ENCODE results near the gene ANTKMT.

The ANTKMT gene

DNA sequence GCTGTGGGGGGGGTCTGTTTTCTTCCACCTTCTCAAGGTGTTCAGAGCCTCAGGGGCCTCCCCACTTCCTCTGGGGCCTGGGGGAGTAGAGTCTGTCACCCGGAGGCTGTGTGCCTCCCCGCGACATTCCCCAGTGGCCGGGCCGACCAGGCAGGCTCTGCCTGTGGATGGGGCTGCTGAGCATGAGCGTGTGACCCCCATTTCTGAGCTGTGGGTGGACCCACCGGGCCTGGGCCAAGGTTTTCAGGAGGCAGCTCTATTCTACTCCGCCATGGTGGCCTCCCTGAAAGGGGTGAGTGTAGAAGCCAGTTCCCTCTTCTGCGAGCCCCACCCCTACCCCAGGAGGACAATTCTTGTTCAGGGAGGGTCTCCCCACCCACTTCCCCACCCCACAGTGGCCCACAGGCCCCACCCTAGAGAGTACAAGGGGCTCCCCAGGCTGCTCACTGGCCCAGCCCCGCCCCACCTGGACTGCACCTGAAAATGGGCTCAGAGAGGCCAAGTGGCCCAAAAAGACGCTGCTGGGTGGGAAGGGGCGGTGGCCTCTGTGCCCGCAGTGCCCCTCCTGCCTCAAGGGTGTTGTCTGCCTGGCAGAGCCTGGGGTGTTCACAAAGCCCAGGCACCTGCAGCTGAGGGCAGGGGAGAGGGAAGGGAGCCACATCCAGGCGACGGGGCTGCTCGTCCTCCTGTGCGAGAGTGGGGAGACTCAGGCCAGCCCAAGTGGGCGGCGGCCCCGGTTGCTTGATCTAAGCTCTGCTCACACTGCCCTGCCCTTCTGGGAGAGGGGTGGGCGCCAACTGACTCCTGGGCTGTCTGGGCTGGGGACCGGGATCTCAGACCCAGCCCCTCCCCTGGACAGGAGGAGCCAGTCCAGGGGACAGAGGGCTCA is 40.9 kb downstream of the ANTKMT start:
- DNase-seq (ENCODE audit: low read depth in 2 of 3, low spot score in 1 of 3), result no peak

- DNase-seq (ENCODE audit: low read depth in 2 of 3, low spot score in 1 of 3), result no peak
These were observed 41.8 kb downstream of the ANTKMT start for GRCh38 chr16:762595-763268.

- no peak for DNase-seq (ENCODE audit: low read depth in 2 of 3, low spot score in 1 of 3)
These were observed 42.6 kb downstream of the ANTKMT start for GRCh38 chr16:763369-764183.

DNA sequence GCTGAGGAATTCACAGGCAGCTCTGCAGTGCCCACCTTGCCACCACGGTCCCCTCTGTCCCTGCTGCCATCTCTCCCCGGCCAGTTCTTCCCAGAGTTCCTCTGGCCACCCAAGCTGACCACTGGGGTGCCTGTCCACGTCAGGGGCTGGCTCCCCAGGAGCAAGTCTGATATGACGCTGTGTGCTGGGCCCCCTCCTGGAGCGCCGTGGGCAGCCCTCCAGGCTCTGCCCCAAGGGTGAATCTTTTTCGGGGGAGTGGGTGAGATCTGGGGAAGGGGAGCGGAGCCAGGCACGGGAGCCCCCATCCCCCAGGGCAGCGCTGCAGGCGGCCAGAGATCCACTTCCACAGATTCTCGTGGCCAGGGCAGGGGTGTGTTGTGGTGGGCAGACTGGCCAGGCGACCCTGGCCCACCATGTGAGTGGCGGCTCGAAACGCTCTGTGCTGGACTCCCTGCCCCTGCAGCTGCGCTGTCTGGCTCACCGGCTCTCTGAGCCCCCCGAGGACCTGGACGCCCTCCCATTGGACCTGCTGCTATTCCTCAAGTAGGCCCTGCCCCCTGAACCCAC is 43.3 kb downstream of the ANTKMT start:
- no peak for DNase-seq (ENCODE audit: low read depth in 2 of 3, low spot score in 1 of 3)

GRCh38 chr16:764848-765487 is 44.0 kb downstream of the ANTKMT start:
- DNase-seq (ENCODE audit: low read depth in 2 of 3, low spot score in 1 of 3), result no peak

- DNase-seq (ENCODE audit: low read depth in 2 of 3, low spot score in 1 of 3), result no peak
These were observed 44.5 kb downstream of the ANTKMT start for GRCh38 chr16:765488-765865.

GRCh38 chr16:766008-766819 is 45.3 kb downstream of the ANTKMT start:
- DNase-seq (ENCODE audit: low read depth in 2 of 3, low spot score in 1 of 3), result no peak

DNA sequence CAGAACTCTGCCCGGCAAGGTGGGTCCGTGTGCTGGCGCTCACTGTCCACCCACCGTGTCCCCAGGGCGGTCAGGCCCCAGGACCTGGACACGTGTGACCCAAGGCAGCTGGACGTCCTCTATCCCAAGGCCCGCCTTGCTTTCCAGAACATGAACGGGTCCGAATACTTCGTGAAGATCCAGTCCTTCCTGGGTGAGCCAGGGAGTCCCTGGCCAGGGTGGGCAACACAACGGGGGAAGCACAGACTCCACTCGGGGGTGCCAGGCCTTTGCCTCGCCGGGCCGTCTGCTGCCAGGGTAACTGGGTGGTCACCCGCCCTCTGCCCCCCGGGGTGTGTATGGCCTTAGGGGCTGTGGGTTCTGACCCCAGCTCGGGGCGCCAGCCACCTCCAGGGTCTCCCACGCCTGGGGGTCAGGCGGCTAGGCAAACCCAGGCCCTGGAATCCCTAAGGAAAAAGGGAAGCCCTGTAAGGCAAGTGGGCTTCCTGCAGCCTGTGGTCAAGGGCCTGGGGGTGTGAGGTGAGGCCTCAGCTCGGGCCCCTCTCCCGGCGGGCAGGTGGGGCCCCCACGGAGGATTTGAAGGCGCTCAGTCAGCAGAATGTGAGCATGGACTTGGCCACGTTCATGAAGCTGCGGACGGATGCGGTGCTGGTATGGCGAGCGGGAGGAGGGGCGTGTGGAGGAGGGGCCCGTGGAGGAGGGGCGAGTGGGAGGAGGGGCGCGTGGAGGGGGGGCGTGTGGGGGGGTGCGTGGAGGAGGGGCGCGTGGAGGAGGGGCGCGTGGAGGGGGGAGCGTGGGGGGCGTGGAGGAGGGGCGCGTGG is 46.1 kb downstream of the ANTKMT start:
- DNase-seq (ENCODE audit: low read depth in 2 of 3, low spot score in 1 of 3), result no peak

DNA sequence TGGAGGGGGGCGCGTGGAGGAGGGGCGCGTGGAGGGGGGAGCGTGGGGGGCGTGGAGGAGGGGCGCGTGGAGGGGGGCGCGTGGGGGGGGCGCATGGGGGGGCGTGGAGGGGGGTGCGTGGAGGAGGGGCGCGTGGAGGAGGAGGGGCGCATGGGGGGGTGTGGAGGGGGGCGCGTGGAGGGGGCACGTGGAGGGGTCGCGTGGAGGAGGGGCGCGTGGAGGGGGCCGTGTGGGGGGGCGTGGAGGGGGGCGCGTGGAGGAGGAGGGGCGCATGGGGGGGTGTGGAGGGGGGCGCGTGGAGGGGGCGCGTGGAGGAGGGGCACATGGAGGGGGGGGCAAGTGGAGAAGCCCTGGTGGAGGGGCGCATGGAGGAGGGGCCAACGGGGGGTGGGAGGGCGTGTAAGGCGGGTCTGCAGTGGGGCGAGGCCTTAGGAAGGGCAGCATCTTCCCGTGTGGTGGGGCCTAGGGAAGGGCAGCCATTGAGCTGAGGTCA is 46.8 kb downstream of the ANTKMT start:
- no peak for DNase-seq (ENCODE audit: low read depth in 2 of 3, low spot score in 1 of 3)

GRCh38 chr16:768428-768827 is 47.5 kb downstream of the ANTKMT start:
- DNase-seq (ENCODE audit: low read depth in 2 of 3, low spot score in 1 of 3), result no peak

DNA sequence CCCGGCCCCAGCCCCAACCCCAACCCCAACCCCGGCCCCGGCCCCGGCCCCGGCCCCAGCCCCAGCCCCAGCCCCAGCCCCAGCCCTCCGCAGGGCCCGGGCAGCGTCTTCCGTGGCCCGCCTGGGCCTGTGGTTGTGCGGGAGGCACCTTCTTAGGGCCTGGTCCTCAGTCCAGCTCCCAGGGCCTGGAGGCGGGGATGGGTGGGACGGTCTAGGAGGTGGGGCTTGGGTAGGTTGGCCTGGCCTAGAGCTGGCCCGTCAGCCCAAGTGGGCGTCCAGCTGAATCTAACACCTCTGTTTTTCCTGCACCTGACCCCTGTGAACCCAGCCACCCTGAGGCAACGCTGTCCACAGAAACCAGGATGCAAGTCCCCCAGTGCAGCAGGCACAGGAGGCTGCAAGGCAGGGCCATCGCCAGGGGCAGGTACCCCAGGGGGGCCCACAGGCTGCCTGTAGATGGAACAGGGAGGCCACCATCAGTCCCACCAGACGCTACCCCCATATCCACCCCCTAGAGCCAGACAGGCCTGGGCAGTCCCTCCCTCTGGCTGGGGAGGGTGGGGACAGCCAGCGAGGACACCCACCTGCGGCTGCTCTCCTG is 48.3 kb downstream of the ANTKMT start:
- no peak for DNase-seq (ENCODE audit: low read depth in 2 of 3, low spot score in 1 of 3)

DNA sequence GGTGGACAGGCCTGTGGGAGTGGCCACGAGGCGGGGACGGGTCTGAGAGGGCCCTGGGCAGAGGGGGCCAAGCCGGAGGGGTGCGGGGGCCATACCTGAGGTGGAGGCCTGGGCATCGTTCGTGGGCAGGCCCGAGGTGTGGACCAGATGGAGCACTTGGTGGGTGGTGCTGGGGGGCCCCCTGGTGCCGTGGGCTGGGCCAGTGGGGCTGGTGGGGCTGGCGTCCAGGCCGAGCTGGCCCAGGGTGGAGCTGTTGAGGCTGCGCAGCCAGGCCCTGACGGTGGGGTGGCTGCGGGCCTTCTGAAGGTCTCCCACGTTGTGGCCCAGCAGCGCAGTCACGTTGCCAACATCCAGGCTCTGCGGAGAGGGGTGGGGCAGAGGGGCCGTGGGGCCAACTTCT is 49.0 kb downstream of the ANTKMT start:
- no peak for DNase-seq (ENCODE audit: low read depth in 2 of 3, low spot score in 1 of 3)

GRCh38 chr16:770411-770810 is 49.5 kb downstream of the ANTKMT start:
- no peak for DNase-seq (ENCODE audit: low read depth in 2 of 3, low spot score in 1 of 3)

All from stimulated activated CD4-positive, alpha-beta T cell treated with anti-CD3 and anti-CD28 coated beads, Interleukin-12 subunit alpha, Interleukin-12 subunit beta, amount 100 ng/mL, for 48 hours (primary cell).